Measurements from ENCODE around the gene TRPM1. TPM values are rescaled to one million over a fixed set of nuclear protein-coding genes. Genes with fewer than 3 reads are reported as not detected.

The TRPM1 gene
- total RNA-seq, 4 donors from 2014 or later = not detected

DNA sequence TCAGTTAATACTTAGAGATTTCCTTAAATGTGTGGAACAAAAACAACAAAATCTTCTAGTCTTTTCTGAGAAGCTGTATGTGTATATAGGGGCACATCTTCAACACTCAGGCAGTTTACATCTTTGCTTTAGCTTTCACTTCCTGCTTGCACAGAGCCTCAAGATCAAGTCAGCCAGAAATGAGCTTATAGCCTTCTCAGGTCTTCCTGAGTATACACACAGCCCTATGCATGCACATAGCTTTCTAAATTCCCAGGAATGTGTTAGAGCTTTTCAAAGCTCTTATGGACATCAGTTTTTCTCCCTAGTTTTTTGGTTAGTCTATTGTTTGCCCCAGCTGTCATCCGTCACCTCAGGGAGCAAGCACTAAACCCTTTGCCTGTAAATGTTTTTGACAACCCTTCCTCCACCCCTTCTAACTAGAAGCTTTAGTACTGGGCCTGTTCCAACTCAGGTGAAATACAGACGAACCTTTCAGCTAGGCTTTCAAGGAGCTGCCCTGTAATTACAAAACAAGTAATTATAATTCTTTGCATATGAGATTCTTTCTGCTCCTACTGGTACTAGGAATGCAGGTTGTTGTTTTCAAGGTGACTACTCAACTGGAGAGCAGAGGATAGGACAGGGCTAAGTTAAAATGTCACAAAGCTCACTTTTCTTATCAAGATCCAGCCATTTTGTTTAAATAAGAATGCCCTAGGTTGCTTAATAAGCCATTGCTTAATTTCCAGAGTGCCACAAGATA is 87.5 kb downstream of the TRPM1 start:
- peaks cover 0 to 26% (median 0%) of the 10 kb centered on the region in 3 donors for H3K9me3 ChIP-seq
- TF ChIP-seq EP300 (IDR thresholded peaks at IDR 0.05) = no peak
- TF ChIP-seq POLR2A (IDR thresholded peaks at IDR 0.05) = no peak
- no peak for TF ChIP-seq POLR2AphosphoS5 (IDR thresholded peaks at IDR 0.05)
- TF ChIP-seq, protein P1, sequence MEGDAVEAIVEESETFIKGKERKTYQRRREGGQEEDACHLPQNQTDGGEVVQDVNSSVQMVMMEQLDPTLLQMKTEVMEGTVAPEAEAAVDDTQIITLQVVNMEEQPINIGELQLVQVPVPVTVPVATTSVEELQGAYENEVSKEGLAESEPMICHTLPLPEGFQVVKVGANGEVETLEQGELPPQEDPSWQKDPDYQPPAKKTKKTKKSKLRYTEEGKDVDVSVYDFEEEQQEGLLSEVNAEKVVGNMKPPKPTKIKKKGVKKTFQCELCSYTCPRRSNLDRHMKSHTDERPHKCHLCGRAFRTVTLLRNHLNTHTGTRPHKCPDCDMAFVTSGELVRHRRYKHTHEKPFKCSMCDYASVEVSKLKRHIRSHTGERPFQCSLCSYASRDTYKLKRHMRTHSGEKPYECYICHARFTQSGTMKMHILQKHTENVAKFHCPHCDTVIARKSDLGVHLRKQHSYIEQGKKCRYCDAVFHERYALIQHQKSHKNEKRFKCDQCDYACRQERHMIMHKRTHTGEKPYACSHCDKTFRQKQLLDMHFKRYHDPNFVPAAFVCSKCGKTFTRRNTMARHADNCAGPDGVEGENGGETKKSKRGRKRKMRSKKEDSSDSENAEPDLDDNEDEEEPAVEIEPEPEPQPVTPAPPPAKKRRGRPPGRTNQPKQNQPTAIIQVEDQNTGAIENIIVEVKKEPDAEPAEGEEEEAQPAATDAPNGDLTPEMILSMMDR (IDR thresholded peaks at IDR 0.05) = no peak
- no peaks in the 10 kb centered on the region for H3K36me3 ChIP-seq
- no peaks in the 10 kb centered on the region for H3K27me3 ChIP-seq
- no peak overlapping the region for H3K4me3 ChIP-seq
- no peak for ATAC-seq
- no peak overlapping the region for H3K27ac ChIP-seq
- WGBS, 2 donors (ENCODE audit: low coverage in 1 of 2) = 27 to 46% methylated on average over 1 to 2 of the region's 2 CpGs
- H3K4me1 ChIP-seq = no peaks in the 10 kb centered on the region

DNA sequence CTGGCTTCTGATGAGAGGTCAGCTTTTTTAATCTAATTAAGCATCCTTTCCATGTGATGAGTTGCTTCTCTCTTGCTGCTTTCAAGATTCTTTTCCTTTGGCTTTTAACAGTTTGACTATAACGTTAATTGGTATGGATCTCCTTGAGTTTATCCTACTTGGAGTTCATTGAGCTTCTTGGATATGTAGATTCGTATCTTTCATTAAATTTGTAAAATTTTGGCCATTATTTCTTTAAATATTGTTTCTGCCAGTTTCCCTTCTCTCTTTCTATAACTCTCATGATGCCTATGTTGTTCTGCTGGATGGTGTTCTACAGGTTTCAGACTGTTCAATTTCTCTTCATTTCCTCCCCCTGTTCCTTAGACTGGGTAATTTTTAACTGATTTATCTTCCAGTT is 89.1 kb downstream of the TRPM1 start:
- no peak for ATAC-seq
- Histone ChIP-seq H3K4me3 (no peak overlapping the region), H3K36me3 (no peaks in the 10 kb centered on the region), H3K9me3 (peaks cover 0 to 26% (median 0%) of the 10 kb centered on the region in 3 donors), H3K27ac (no peak overlapping the region), H3K27me3 (no peaks in the 10 kb centered on the region), H3K4me1 (no peaks in the 10 kb centered on the region)
- 46% methylated on average over 2 of the region's 2 CpGs; no CpG with 5 or more reads in 1 of the 2 donors for WGBS, 2 donors (ENCODE audit: low coverage in 1 of 2)
- TF ChIP-seq EP300 (IDR thresholded peaks at IDR 0.05) (no peak), POLR2AphosphoS5 (IDR thresholded peaks at IDR 0.05) (no peak), POLR2A (IDR thresholded peaks at IDR 0.05) (no peak)
- TF ChIP-seq, protein P1 (IDR thresholded peaks at IDR 0.05) = no peak

DNA sequence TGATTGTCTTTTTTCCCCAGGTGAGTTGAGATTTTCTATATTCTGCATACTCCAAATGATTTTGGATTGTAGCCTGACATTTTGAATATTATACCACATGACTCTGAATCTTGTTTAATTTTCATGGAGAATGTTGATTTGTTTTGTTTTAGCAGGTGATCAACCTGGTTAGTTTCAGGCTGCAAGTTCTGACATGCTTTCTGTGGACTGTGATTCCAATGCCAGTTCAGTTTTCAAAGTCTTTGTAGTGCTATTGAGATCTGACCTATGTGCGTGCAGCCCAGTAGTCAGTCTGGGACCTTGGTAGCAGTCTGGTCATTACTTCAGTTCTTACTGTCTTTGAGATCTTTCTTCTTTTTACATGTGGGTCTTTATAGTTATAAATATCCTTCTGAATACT is 91.5 kb downstream of the TRPM1 start:
- Histone ChIP-seq H3K4me3 (no peak overlapping the region), H3K36me3 (no peaks in the 10 kb centered on the region), H3K4me1 (no peaks in the 10 kb centered on the region), H3K27me3 (no peaks in the 10 kb centered on the region), H3K9me3 (peaks cover 0 to 26% (median 0%) of the 10 kb centered on the region in 3 donors), H3K27ac (no peak overlapping the region)
- WGBS, 2 donors (ENCODE audit: low coverage in 1 of 2) = 100% methylated on average over 1 of the region's 1 CpG
- no peak for ATAC-seq
- TF ChIP-seq, protein P1 (IDR thresholded peaks at IDR 0.05) = no peak
- no peak for TF ChIP-seq POLR2A (IDR thresholded peaks at IDR 0.05)
- no peak for TF ChIP-seq POLR2AphosphoS5 (IDR thresholded peaks at IDR 0.05)
- TF ChIP-seq EP300 (IDR thresholded peaks at IDR 0.05) = no peak

DNA sequence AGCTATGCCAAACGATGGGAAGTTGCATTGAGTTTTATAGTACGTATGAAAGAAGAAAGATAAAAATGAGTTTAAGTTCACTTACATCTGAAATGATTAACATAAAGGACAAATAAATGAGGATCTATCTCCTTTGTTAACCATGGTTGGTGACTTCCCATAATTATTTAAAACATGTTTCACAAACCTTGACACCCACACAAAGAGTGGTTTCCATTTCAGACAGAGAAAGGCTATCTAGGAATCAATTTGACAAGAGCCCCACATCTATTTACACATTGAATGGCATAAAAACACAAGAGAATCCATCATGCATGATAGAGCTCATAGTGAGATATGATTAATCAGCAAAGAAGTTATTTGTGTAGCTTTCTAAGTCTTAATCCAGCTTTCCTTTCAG is 95.9 kb downstream of the TRPM1 start:
- Histone ChIP-seq H3K9me3 (no peaks in the 10 kb centered on the region), H3K36me3 (no peaks in the 10 kb centered on the region), H3K4me1 (no peaks in the 10 kb centered on the region), H3K27me3 (peaks cover 26% of the 10 kb centered on the region), H3K4me3 (no peak overlapping the region), H3K27ac (no peak overlapping the region)
- ATAC-seq = no peak
- TF ChIP-seq POLR2A (IDR thresholded peaks at IDR 0.05) (no peak), POLR2AphosphoS5 (IDR thresholded peaks at IDR 0.05) (no peak), EP300 (IDR thresholded peaks at IDR 0.05) (no peak)
- TF ChIP-seq, protein P1 (IDR thresholded peaks at IDR 0.05) = no peak
- WGBS, 2 donors (ENCODE audit: low coverage in 1 of 2) = 65% methylated on average over 2 of the region's 2 CpGs; no CpG with 5 or more reads in 1 of the 2 donors

DNA sequence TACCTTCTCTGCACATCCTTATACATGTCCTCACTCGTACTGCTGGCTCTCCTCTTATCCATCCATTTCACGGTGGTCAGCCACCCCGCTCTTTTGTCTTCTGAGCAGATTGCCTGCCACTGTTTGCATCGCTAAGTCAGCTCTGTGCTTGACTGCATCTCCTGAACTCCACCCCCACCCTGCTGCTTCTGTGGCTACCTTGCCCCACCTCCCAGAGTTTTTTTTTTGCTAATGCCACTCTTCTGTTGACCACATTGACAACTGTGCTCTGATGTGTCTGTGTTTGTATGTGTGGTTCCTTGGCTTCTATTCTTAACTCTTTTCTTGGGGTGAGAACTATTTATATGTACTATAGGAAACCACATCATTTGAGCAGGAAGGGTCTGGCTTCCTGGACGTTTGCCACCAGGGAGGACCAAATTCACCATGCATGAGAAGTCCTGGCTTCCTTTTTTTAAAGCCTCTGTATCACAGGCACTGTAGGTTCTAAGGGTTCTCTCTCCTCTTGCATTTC is 97.2 kb downstream of the TRPM1 start:
- H3K27me3 ChIP-seq = peaks cover 26% of the 10 kb centered on the region
- no peak for TF ChIP-seq POLR2A (IDR thresholded peaks at IDR 0.05)
- TF ChIP-seq POLR2AphosphoS5 (IDR thresholded peaks at IDR 0.05) = no peak
- no peak for TF ChIP-seq EP300 (IDR thresholded peaks at IDR 0.05)
- TF ChIP-seq, protein P1 (IDR thresholded peaks at IDR 0.05) = no peak
- H3K9me3 ChIP-seq = no peaks in the 10 kb centered on the region
- 24 to 33% methylated on average over 4 to 5 of the region's 5 CpGs for WGBS, 2 donors (ENCODE audit: low coverage in 1 of 2)
- no peaks in the 10 kb centered on the region for H3K4me1 ChIP-seq
- ATAC-seq = no peak
- H3K4me3 ChIP-seq = no peak overlapping the region
- H3K27ac ChIP-seq = peak overlapping the region in 1 of 4 donors; percentile 33
- H3K36me3 ChIP-seq = no peaks in the 10 kb centered on the region

Data from gastroesophageal sphincter (tissue), 4 donors.